ENCODE results near the gene COX7A2L. TPM values are rescaled to one million over a fixed set of nuclear protein-coding genes. Genes with fewer than 3 reads are reported as not detected.
"Not testable (repeated sequence)": the region's sequence is repeated elsewhere in the genome, so short reads cannot be mapped to it uniquely, and the experiment has no call there.

COX7A2L gene, protein sequence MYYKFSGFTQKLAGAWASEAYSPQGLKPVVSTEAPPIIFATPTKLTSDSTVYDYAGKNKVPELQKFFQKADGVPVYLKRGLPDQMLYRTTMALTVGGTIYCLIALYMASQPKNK
- 10 to 100 TPM; 60.7 to 94.8 TPM for total RNA-seq

DNA sequence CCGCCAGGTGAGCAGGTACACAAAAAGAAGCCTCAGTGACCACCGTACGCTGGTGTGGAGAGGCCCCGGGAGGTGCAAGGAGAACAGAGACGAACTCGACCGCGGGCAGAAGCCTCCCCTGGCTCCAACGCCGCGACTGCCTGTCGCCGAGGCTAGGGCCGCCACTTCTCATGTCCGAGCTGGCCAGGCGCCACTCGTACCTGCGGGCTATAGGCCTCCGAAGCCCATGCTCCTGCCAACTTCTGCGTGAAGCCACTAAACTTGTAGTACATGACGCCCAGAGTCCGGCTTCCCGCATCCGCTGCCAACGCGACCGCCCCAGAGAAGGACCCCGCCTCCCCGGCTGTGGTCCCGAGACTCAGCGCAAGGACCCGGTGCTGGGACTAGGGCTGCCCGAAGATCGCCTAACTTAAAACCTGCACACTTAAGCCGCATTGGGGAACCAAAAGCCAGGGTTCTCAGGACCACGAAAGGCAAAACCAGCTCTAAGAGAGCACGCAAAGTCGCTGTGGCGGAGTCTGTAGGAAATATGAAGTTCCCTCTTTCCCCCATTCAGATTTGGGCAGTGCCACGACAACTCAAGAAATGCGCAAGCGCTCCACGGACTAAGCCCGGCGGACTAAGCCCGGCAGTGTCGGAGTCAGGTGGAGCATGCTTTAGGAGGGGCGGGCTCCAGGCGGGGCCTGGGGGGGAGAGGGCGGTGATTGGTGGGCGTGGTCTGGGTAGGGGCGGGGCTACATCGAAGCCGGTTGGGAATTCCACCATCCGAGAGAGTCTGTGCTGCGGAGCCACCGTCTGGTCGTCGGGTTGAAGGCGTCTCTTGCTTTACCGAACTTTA is at the start of gene COX7A2L:
Gene COX7A2L (minus strand): TSS at position 328 of the 838 bp plus-strand sequence. CDS start 56 bp downstream, at position 272.
- Mint-ChIP-seq H3K4me3 (peak within 1 kb of the TSS; percentile 91), H3K4me1 (peaks cover 32% of the 10 kb centered on the region), H3K27ac (peak within 1 kb of the TSS; percentile 88), H3K36me3 (ENCODE audit: low read depth) (peaks cover 16% of the 10 kb centered on the region), H3K27me3 (no peaks in the 10 kb centered on the region), H3K9me3 (no peaks in the 10 kb centered on the region)
- ATAC-seq (replicated peaks), result peak; percentile 94

DNA sequence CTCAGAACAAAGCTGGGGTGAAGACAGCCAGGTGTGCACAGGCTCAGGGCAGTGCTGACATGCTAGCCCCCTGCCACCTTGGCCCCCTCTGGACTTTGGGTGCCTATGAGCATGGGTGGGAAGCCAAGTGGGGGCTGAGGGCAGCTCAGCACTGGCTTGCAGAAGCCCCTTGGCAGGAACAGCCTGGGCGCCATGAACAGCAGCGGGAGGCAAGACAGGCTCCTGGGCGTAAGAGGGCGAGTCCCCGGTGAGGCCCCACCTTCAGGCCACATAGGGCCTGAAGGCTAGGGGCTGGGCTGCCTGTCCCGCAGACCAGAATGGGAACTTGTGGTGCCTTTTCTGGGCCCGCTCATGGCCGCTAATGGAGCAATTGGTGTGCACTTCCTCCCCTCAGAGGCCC is 47.0 kb upstream of the COX7A2L start:
- ATAC-seq (replicated peaks), result no peak
- H3K27me3 Mint-ChIP-seq, result no peaks in the 10 kb centered on the region
- H3K4me1 Mint-ChIP-seq, result no peaks in the 10 kb centered on the region
- H3K36me3 Mint-ChIP-seq (ENCODE audit: low read depth), result no peaks in the 10 kb centered on the region
- no peaks in the 10 kb centered on the region for H3K9me3 Mint-ChIP-seq
- no peak overlapping the region for H3K27ac Mint-ChIP-seq
- no peak overlapping the region for H3K4me3 Mint-ChIP-seq

DNA sequence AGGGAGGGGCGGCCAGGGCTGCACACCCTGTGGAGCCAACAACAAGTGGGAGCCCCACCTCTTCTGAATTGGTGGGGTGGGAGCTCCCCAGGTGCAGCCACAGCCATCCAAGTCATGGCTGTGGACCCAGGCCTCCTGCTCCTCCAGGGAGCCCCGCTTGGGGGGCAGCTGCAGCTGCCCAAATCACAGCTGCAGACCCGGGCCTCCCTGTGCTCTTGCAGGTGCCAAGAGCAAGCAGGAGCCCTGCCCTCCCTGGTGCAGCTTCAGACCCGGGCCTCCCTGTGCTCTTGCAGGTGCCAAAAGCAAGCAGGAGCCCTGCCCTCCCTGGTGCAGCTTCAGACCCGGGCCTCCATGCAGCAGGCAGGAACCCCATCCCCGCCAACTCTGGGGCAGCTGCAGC is 46.5 kb upstream of the COX7A2L start:
- Mint-ChIP-seq H3K4me1 (no peaks in the 10 kb centered on the region), H3K27ac (no peak overlapping the region), H3K4me3 (no peak overlapping the region), H3K36me3 (ENCODE audit: low read depth) (no peaks in the 10 kb centered on the region), H3K9me3 (no peaks in the 10 kb centered on the region), H3K27me3 (no peaks in the 10 kb centered on the region)
- ATAC-seq (replicated peaks), result no peak

DNA sequence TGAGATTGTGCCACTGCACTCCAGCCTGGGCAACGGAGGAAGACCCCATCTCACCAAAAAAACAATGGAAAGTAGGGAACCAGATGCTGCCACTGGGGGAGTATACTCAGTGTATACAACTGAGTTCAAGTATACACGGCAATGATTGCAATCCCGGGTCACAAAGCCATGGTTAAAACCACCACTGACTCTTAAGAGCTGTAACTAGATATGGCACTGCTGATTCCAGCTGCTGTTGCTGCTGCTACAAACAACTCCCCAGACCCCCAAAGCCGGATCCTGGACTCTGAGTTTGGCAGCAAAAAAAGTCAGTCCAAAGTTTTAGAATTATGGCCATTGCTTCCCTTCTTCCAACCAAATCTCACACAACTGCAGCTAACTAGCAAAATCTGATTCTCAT is 43.7 kb upstream of the COX7A2L start:
- ATAC-seq (replicated peaks), result no peak
- H3K27ac Mint-ChIP-seq, result no peak overlapping the region
- H3K36me3 Mint-ChIP-seq (ENCODE audit: low read depth), result no peaks in the 10 kb centered on the region
- no peaks in the 10 kb centered on the region for H3K27me3 Mint-ChIP-seq
- no peaks in the 10 kb centered on the region for H3K4me1 Mint-ChIP-seq
- no peaks in the 10 kb centered on the region for H3K9me3 Mint-ChIP-seq
- H3K4me3 Mint-ChIP-seq, result no peak overlapping the region

DNA sequence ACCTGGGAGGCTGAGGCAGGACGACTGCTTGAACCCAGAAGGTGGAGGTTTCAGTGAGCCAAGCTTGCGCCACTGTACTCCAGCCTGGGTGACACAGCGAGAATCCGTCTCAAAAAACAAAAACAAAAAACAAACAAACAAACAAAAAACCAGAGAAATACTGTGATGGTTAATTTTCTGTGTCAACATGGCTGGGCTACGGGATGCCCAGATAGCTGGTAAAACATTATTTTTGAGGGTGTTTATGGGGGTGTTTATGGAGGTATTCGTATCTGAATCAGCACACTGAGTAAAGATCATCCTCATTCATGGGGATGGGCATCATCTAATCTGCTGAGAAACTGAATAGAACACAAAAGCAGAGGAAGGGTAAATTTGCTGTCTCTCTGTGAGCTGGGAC is 40.8 kb upstream of the COX7A2L start:
- Mint-ChIP-seq H3K4me1 (no peaks in the 10 kb centered on the region), H3K27ac (no peak overlapping the region), H3K36me3 (ENCODE audit: low read depth) (no peaks in the 10 kb centered on the region), H3K4me3 (no peak overlapping the region), H3K9me3 (no peaks in the 10 kb centered on the region), H3K27me3 (no peaks in the 10 kb centered on the region)
- no peak for ATAC-seq (replicated peaks)

DNA sequence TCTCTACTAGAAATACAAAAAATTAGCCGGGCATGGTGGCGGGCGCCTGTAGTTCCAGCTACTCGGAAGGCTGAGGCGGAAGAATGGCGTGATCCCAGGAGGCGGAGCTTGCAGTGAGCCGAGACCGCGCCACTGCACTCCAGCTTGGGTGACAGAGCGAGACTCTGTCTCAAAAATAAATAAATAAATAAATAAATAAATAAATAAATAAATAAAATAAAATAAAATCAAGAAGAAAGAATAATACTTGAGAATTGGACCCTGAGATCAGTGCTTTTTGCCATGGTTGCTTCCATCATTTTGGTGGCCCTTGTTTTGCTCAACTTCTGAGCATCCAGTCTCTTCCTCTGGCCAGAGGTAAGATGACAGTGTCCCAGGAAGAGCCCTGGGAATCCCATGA is 37.0 kb upstream of the COX7A2L start:
- H3K27ac Mint-ChIP-seq; H3K9me3 Mint-ChIP-seq; H3K4me3 Mint-ChIP-seq; H3K27me3 Mint-ChIP-seq; ATAC-seq (replicated peaks); H3K36me3 Mint-ChIP-seq (ENCODE audit: low read depth); H3K4me1 Mint-ChIP-seq: not testable (repeated sequence)

DNA sequence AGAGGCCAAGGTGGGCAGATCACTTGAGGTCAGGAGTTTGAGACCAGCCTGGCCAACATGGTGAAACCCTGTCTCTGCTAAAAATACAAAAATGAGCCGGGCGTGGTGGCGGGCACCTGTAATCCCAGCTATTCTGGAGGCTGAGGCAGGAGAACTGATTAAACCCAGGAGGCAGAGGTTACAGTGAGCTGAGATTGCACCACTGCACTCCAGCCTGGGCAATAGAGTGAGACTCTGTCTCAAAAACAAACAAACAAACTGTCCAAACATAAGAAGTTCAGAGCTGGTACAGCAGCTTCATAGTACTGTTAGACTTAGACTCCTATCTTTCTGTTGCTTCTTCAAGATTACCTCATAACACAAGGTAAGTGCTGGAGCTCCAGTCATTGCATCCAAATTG is 32.3 kb upstream of the COX7A2L start:
- not testable (repeated sequence) for H3K27me3 Mint-ChIP-seq; ATAC-seq (replicated peaks); H3K4me1 Mint-ChIP-seq; H3K36me3 Mint-ChIP-seq (ENCODE audit: low read depth); H3K4me3 Mint-ChIP-seq; H3K27ac Mint-ChIP-seq; H3K9me3 Mint-ChIP-seq

DNA sequence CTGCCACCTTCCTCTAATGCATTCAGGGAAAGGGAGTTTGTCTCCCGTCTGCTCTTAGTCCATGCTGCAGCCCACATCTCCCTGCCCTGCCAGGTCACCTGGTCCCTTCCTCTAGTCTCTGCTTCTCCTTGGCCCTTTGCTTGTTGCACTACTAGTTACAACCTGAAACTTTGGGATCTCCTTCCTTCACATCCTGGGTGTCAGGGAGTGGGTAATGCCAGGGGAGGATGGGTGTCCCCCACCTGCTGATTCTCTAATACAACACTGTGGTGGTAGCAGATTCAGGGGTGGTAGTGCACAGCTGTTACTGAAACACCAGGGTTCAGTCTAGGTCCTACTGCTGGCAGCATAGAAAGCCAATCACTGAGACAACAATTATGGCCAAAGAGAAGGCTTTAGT is 31.2 kb upstream of the COX7A2L start:
- peaks cover 7% of the 10 kb centered on the region for H3K27me3 Mint-ChIP-seq
- H3K9me3 Mint-ChIP-seq, result no peaks in the 10 kb centered on the region
- ATAC-seq (replicated peaks), result no peak
- no peaks in the 10 kb centered on the region for H3K36me3 Mint-ChIP-seq (ENCODE audit: low read depth)
- H3K27ac Mint-ChIP-seq, result no peak overlapping the region
- H3K4me3 Mint-ChIP-seq, result no peak overlapping the region
- H3K4me1 Mint-ChIP-seq, result no peaks in the 10 kb centered on the region

DNA sequence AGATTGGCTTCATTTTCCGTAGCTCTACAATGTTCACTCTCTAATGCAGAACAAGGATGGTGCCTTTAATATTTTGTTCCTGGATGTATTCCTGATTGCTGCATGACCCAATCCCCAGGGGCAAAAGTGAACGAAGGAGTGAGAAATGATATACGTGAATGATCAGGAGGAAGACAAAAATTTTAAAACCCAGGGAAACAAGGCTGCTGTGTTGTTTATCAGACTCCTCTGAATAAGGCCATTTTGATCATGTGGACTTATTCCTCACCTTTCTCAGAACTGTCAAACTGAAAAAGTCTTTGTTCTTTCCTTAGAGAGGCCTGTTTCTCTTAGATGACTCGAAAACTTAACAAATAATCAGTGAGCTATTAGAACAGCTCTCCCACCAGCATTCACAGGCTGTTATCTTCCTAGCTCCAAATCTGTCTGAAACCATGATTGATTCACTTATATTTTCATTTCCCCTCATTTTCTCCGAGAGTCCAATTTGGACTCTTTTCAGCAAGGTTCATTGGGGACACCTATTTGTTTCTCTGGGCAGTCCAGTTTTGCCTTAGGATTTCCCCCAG is 29.5 kb upstream of the COX7A2L start:
- ATAC-seq (replicated peaks), result no peak
- Mint-ChIP-seq H3K9me3 (no peaks in the 10 kb centered on the region), H3K4me1 (no peaks in the 10 kb centered on the region), H3K27me3 (peaks cover 7% of the 10 kb centered on the region), H3K4me3 (no peak overlapping the region), H3K36me3 (ENCODE audit: low read depth) (no peaks in the 10 kb centered on the region), H3K27ac (no peak overlapping the region)

DNA sequence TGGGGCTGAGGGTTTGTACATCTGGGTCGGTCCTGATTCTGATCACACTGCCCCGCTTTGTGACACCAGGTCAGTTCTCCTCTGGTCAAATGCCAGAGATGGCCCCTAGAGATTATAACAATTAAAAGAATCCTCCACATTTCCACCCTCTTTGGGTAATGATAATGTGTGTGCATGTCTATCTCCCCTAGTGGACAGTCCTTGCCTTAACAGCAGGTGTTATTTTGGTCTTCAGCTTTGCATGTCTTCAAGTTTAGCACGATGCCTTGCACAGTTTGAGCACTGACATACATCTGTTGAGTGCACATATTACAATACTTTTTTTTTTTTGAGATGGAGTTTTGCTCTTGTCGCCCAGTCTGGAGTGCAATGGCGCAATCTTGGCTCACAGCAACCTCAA is 25.7 kb upstream of the COX7A2L start:
- Mint-ChIP-seq H3K9me3 (no peaks in the 10 kb centered on the region), H3K4me3 (no peak overlapping the region), H3K36me3 (ENCODE audit: low read depth) (no peaks in the 10 kb centered on the region), H3K4me1 (no peaks in the 10 kb centered on the region), H3K27me3 (peaks cover under 1% of the 10 kb centered on the region), H3K27ac (no peak overlapping the region)
- ATAC-seq (replicated peaks), result no peak

DNA sequence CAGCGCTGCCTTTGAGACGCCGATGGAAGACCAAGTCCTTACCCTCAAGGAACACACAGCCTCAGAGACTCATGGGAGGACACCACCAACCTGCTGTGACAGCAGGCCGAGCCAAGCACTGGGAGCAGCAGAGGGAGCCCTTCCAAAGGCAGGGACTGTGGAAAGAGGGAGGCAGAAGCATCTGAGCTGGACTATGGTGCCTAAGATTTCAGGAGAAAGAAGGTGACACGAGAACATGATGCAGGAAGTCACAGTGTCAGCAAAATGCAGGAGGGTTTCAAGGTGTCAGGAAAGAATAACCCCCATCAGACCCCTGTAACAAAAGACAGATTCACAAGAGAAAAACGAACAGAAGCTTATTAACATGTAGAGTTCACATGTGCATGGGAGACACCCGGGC is 24.2 kb upstream of the COX7A2L start:
- peaks cover 4% of the 10 kb centered on the region for H3K27me3 Mint-ChIP-seq
- no peaks in the 10 kb centered on the region for H3K4me1 Mint-ChIP-seq
- no peak overlapping the region for H3K27ac Mint-ChIP-seq
- ATAC-seq (replicated peaks), result no peak
- H3K9me3 Mint-ChIP-seq, result no peaks in the 10 kb centered on the region
- no peak overlapping the region for H3K4me3 Mint-ChIP-seq
- no peaks in the 10 kb centered on the region for H3K36me3 Mint-ChIP-seq (ENCODE audit: low read depth)

DNA sequence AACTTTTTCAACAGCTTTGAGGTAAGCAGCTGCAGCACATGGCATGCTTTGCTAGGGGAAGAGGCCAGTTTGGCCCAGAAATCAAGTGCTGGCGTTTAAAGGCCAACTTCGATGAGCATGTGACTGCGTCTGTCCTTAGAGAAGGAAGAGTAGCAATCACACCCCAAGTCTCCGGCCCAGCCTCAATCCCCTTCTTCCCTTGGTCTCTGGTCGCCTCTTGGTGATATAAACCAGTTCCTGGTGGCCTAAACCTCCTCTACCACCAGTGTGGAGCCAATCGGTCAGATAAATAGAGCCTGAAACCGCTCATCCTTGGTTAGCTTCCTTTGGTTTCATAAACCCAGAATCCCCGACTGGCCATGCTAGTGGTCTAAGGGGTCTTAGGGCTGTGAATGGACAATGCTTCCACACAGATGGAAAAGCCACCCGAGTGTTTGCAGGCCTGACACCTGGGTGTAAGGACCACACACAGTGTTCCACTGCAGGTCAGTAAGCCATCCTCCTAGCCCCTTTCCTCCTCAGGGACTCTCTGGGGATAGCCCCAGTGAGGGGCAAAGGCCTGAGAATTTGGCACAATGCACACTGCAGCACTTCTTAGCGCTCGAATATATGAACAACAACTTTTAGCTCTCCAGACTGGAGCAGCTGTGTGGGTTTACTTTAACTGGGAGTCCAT is 23.0 kb upstream of the COX7A2L start:
- Mint-ChIP-seq H3K27me3 (peaks cover 4% of the 10 kb centered on the region), H3K4me1 (no peaks in the 10 kb centered on the region), H3K4me3 (no peak overlapping the region), H3K9me3 (no peaks in the 10 kb centered on the region), H3K36me3 (ENCODE audit: low read depth) (no peaks in the 10 kb centered on the region), H3K27ac (no peak overlapping the region)
- ATAC-seq (replicated peaks), result no peak

DNA sequence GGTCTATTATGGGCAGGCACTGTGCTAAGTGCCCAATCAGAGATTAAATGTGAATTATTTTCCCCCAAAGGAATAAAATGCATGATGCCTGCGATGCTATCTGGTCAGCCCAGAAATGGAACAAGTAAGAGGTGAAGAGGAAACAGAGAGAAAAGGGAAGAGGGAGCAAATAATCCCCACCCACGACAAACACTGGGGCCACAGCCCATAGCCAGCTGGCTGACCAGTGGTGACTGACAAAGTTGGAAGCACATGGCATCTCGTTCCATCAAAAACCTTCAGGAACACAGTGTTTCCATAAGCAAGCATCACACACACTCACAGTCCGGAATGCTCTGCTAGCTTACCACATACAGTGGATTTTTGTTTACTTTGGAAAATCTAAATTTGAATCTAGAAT is 21.1 kb upstream of the COX7A2L start:
- Mint-ChIP-seq H3K4me3 (no peak overlapping the region), H3K9me3 (no peaks in the 10 kb centered on the region), H3K4me1 (no peaks in the 10 kb centered on the region)

DNA sequence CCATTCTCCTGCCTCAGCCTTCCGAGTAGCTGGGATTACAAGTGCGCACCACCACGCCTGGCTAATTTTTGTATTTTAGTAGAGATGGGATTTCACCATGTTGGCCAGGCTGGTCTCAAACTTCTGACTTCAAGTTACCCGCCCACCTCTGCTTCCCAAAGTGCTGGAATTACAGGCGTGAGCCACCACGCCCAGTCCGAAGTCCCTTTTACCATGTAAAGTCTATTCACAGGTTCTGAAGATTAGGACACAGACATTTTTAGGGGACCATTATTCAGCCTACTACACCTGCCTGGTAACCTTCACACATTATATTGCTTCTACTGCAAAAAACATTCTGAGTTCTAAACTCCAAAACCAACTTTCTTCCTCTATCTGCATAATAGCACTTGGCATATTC is 19.0 kb upstream of the COX7A2L start:
- not testable (repeated sequence) for H3K27ac Mint-ChIP-seq; ATAC-seq (replicated peaks); H3K27me3 Mint-ChIP-seq; H3K4me3 Mint-ChIP-seq; H3K9me3 Mint-ChIP-seq; H3K36me3 Mint-ChIP-seq (ENCODE audit: low read depth); H3K4me1 Mint-ChIP-seq

More for the DNA sequence above, 21.1 kb upstream of the COX7A2L start:
- no peaks in the 10 kb centered on the region for H3K36me3 Mint-ChIP-seq (ENCODE audit: low read depth)
- ATAC-seq (replicated peaks), result no peak
- H3K27ac Mint-ChIP-seq, result no peak overlapping the region
- H3K27me3 Mint-ChIP-seq, result peaks cover 4% of the 10 kb centered on the region

DNA sequence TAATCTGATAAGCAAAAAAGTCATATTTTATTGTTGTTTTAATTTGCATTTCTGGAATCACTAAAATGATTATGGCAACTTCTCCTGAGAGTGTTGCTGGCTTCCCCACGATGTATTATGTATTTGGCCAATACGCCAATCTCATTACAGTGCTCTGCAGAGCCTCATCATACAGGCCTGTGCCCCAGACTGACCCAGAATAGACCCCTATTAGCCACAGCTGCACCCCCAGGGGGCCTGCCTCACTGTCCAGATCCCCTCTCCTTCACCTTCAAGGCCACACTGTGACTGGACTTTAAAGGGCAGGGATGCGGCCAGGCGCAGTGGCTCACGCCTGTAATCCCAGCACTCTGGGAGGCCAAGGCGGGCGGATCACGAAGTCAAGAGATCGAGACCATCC is 17.4 kb upstream of the COX7A2L start:
- Mint-ChIP-seq H3K36me3 (ENCODE audit: low read depth) (no peaks in the 10 kb centered on the region), H3K4me3 (no peak overlapping the region), H3K27ac (no peak overlapping the region), H3K27me3 (peaks cover 4% of the 10 kb centered on the region), H3K4me1 (no peaks in the 10 kb centered on the region), H3K9me3 (no peaks in the 10 kb centered on the region)
- no peak for ATAC-seq (replicated peaks)

All from activated T-helper 17 cell treated with anti-CD3 and anti-CD28 coated beads, Interleukin-2, amount 50 U/mL, for 72 hours (primary cell).